HUES48 (cell line): ENCODE results near the gene DDC.

Experiments used
- H3K27ac ChIP-seq: one replicate; pipeline ENCODE4 v1.7.0; 2013; ENCODE audit warnings: low read depth, low read length, inconsistent platforms
- H3K27me3 ChIP-seq: 2 replicates; pipeline ENCODE4 v1.6.1; 2013; ENCODE audit warnings: mild to moderate bottlenecking, low read length; ENCODE audit not compliant: control insufficient read depth, insufficient read depth
- H3K36me3 ChIP-seq: 2 replicates; pipeline ENCODE4 v1.6.1; 2013; ENCODE audit warnings: low read length; ENCODE audit not compliant: control insufficient read depth, insufficient read depth
- H3K4me1 ChIP-seq: 2 replicates; pipeline ENCODE4 v1.6.1; 2013; ENCODE audit warnings: mild to moderate bottlenecking, low read length; ENCODE audit not compliant: control insufficient read depth, insufficient read depth
- H3K4me3 ChIP-seq: 2 replicates; pipeline ENCODE4 v1.5.1; 2013; ENCODE audit warnings: mild to moderate bottlenecking, low read depth, low read length
- H3K9ac ChIP-seq: 2 replicates; pipeline ENCODE4 v1.6.1; 2013; ENCODE audit warnings: mild to moderate bottlenecking, low read depth, low read length, moderate library complexity
- H3K9me3 ChIP-seq: 2 replicates; pipeline ENCODE4 v1.6.1; 2013; ENCODE audit warnings: low read length; ENCODE audit not compliant: control insufficient read depth, insufficient read depth

DDC gene

GRCh38 chr7:50567715-50568261, 2.6 kb upstream of the DDC start:
- Histone ChIP-seq H3K9me3 (0 out of 2 replicates have a peak, but pooled peaks cover 3% of the 10 kb centered on the region), H3K27me3 (no peaks in the 10 kb centered on the region), H3K4me3 (no peak overlapping the region), H3K36me3 (no peaks in the 10 kb centered on the region), H3K27ac (no peak overlapping the region), H3K9ac (no peak overlapping the region), H3K4me1 (no peaks in the 10 kb centered on the region)

DNA sequence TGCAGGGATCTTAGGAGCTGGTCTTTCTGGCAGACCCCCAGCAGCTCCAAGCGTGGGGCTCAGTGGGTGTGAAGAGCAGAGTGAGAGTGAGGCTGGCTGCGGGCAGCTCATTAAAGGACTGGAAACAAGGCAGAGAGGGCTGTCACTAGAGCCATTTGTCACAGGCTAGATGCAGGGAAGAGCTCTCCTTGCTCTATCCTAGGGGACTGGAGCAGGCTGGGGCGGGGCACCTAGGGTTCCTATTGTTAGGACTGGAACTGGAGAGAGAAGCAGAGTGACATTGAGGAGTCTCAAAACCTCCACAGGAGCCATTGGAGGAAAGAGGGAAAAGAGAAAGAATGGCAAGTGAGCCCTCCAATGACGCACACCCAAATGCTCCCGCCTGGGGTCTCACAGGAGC, 772 bp upstream of the DDC start:
- Histone ChIP-seq H3K4me1 (no peaks in the 10 kb centered on the region), H3K9ac (no peak overlapping the region), H3K9me3 (0 out of 2 replicates have a peak, but pooled peaks cover 3% of the 10 kb centered on the region), H3K4me3 (no peak overlapping the region), H3K36me3 (no peaks in the 10 kb centered on the region), H3K27ac (no peak overlapping the region), H3K27me3 (no peaks in the 10 kb centered on the region)

GRCh38 chr7:50565559-50565916, 333 bp upstream of the DDC start:
- Histone ChIP-seq H3K9ac (no peak overlapping the region), H3K27ac (no peak overlapping the region), H3K27me3 (no peaks in the 10 kb centered on the region), H3K4me1 (no peaks in the 10 kb centered on the region), H3K9me3 (0 out of 2 replicates have a peak, but pooled peaks cover 2% of the 10 kb centered on the region), H3K4me3 (no peak overlapping the region), H3K36me3 (no peaks in the 10 kb centered on the region)

GRCh38 chr7:50564171-50564570, 1.0 kb downstream of the DDC start:
- Histone ChIP-seq H3K9me3 (no peaks in the 10 kb centered on the region), H3K4me3 (no peak overlapping the region), H3K9ac (no peak overlapping the region), H3K27ac (no peak overlapping the region), H3K27me3 (no peaks in the 10 kb centered on the region), H3K4me1 (no peaks in the 10 kb centered on the region), H3K36me3 (no peaks in the 10 kb centered on the region)

DNA sequence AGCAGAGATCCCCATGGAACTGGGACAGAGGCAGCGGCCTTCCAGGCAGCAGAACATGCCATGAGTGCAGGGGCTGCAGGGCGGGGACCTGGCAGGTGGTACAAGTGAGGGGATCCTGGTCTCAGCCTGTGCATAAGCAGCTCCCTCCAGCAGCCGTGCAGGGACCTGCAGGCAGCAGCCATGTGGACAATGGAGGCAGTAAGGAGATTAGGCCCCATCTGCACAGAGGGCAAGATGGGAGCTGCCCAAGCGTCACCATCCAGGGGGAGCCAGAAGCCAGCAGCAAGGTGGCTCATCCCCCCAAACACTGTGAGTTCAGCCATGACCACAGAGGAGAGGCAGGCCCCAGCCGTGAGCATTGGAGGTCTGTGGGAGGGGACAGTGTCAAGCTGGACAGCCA, 3.1 kb downstream of the DDC start:
- Histone ChIP-seq H3K4me1 (no peaks in the 10 kb centered on the region), H3K27me3 (no peaks in the 10 kb centered on the region), H3K27ac (no peak overlapping the region), H3K9ac (no peak overlapping the region), H3K9me3 (no peaks in the 10 kb centered on the region), H3K36me3 (no peaks in the 10 kb centered on the region), H3K4me3 (no peak overlapping the region)

DNA sequence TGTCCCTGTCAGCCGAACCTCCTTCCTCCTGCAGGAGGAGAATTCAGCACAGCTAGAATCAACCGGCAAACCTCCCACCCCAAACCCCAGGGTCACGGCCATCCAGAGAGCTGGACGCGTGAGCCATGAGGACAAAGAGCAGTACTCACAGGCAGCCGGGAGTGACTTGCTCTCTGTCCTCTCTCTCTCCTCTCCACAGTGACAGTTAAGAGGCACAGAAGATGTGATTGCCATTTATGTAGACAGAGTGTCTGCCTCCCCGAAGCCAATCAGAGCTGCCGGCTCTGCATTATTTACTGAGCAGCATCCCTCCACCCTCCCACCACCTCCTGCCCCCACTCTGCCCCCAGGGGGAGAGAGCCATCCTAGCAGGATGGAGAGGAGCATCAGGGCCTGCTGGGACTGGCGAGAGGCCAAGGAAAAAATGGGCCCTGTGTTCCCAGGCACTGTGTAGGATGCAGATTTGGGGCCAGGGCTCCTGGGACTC, 4.3 kb downstream of the DDC start:
- H3K36me3 ChIP-seq, result no peaks in the 10 kb centered on the region
- peaks cover 2% of the 10 kb centered on the region; the same call in 1 of the 2 replicates for H3K4me1 ChIP-seq
- no peaks in the 10 kb centered on the region for H3K9me3 ChIP-seq
- no peak overlapping the region for H3K27ac ChIP-seq
- H3K9ac ChIP-seq, result no peak overlapping the region
- no peak overlapping the region for H3K4me3 ChIP-seq
- H3K27me3 ChIP-seq, result no peaks in the 10 kb centered on the region

DNA sequence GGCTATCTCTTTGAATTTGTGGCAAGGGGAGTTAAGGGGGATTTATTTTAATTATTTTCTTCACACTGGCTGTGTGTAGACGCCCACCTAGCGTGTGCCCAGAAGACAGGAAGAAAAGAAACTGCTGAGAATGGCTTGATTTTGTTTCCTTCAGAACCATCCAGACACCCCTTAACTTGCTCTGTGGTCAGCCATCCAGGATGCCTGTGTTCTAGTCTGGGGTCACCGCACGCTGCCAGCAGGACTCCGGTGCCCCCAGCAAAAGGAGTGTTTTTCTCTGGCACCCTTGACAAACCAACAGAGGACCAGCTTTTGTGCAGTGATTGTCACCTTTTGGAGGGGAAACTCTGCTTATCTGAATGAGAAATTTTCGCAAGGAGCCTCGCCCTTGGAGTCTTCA, 5.3 kb downstream of the DDC start:
- H3K4me1 ChIP-seq, result peaks cover 2% of the 10 kb centered on the region; the same call in 1 of the 2 replicates
- H3K4me3 ChIP-seq, result no peak overlapping the region
- no peak overlapping the region for H3K9ac ChIP-seq
- H3K27me3 ChIP-seq, result no peaks in the 10 kb centered on the region
- no peak overlapping the region for H3K27ac ChIP-seq
- no peaks in the 10 kb centered on the region for H3K9me3 ChIP-seq
- H3K36me3 ChIP-seq, result no peaks in the 10 kb centered on the region

GRCh38 chr7:50558294-50559053, 6.7 kb downstream of the DDC start:
- no peaks in the 10 kb centered on the region for H3K36me3 ChIP-seq
- H3K4me3 ChIP-seq, result no peak overlapping the region
- no peak overlapping the region for H3K27ac ChIP-seq
- H3K9ac ChIP-seq, result no peak overlapping the region
- H3K9me3 ChIP-seq, result no peaks in the 10 kb centered on the region
- H3K27me3 ChIP-seq, result no peaks in the 10 kb centered on the region
- H3K4me1 ChIP-seq, result peaks cover 2% of the 10 kb centered on the region; the same call in 1 of the 2 replicates

- H3K9me3 ChIP-seq, result no peaks in the 10 kb centered on the region
These were observed 8.1 kb downstream of the DDC start for GRCh38 chr7:50557099-50557498.

GRCh38 chr7:50556247-50556991, 8.8 kb downstream of the DDC start:
- Histone ChIP-seq H3K27ac (no peak overlapping the region), H3K36me3 (no peaks in the 10 kb centered on the region), H3K27me3 (no peaks in the 10 kb centered on the region), H3K9ac (no peak overlapping the region), H3K4me1 (peaks cover 2% of the 10 kb centered on the region; the same call in 1 of the 2 replicates), H3K4me3 (no peak overlapping the region), H3K9me3 (no peaks in the 10 kb centered on the region)

More at GRCh38 chr7:50557099-50557498, 8.1 kb downstream of the DDC start:
- Histone ChIP-seq H3K27me3 (no peaks in the 10 kb centered on the region), H3K27ac (no peak overlapping the region), H3K36me3 (no peaks in the 10 kb centered on the region), H3K4me1 (peaks cover 2% of the 10 kb centered on the region; the same call in 1 of the 2 replicates), H3K4me3 (no peak overlapping the region), H3K9ac (no peak overlapping the region)
